ENCODE measurements around the gene ADAMTS12.

DNA sequence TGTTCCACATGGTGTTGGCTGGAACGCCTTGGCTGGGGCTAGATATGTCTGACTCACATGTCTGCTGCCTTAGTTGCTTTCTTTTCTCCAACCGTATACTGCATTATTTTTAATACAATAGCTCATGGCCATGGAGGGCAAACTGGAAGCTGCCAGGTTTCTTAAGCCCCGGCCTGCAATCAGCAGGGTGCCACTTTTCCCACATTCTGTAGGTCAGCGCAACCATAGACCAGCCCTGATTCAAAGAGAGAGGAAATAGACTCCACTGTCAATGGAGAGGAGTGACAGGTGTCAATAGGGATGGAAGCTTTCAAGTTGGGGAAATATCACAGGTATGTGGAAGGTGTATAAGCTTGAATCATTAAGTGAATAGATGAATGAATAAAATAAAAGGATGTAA lies 390.5 kb downstream of the ADAMTS12 start:
- TF ChIP-seq, protein P1, sequence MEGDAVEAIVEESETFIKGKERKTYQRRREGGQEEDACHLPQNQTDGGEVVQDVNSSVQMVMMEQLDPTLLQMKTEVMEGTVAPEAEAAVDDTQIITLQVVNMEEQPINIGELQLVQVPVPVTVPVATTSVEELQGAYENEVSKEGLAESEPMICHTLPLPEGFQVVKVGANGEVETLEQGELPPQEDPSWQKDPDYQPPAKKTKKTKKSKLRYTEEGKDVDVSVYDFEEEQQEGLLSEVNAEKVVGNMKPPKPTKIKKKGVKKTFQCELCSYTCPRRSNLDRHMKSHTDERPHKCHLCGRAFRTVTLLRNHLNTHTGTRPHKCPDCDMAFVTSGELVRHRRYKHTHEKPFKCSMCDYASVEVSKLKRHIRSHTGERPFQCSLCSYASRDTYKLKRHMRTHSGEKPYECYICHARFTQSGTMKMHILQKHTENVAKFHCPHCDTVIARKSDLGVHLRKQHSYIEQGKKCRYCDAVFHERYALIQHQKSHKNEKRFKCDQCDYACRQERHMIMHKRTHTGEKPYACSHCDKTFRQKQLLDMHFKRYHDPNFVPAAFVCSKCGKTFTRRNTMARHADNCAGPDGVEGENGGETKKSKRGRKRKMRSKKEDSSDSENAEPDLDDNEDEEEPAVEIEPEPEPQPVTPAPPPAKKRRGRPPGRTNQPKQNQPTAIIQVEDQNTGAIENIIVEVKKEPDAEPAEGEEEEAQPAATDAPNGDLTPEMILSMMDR (IDR thresholded peaks at IDR 0.05), result no peak
- no peak for TF ChIP-seq YY1 (IDR thresholded peaks at IDR 0.05; ENCODE audit: low read depth)
- TF ChIP-seq EP300 (IDR thresholded peaks at IDR 0.05; ENCODE audit: borderline replicate concordance in 1 of 2, low read depth in 1 of 2, low read length in 1 of 2), result no peak
- TF ChIP-seq MEF2A (IDR thresholded peaks at IDR 0.05; ENCODE audit: borderline replicate concordance, low read depth), result no peak
- no peak for TF ChIP-seq EZH2phosphoT487 (IDR thresholded peaks at IDR 0.05; ENCODE audit: borderline replicate concordance, low read depth)
- no peak for TF ChIP-seq POLR2AphosphoS5 (IDR thresholded peaks at IDR 0.05; ENCODE audit: low read depth, low read length)
- no peak for TF ChIP-seq TEAD4 (IDR thresholded peaks at IDR 0.05; ENCODE audit: borderline replicate concordance, insufficient read depth)
- TF ChIP-seq, protein P2, sequence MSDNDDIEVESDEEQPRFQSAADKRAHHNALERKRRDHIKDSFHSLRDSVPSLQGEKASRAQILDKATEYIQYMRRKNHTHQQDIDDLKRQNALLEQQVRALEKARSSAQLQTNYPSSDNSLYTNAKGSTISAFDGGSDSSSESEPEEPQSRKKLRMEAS (IDR thresholded peaks at IDR 0.05; ENCODE audit: low read depth), result no peak

Data from SK-N-SH (cell line).